Vagina (tissue), 2 donors: ENCODE data around the gene SUGCT.

Experiments
- CTCF ChIP-seq, 3 experiments: fragments of 450-650 bp in 2 of 3; fragments of 200-600 bp in 1 of 3; sonication (generic) in 1 of 3; IDR thresholded peaks; one replicate each; pipeline ENCODE4 v1.5.1; 2017 to 2019; ENCODE audit warnings: antibody characterized with exemption in 3 of 3, mild to moderate bottlenecking in 2 of 3, moderate library complexity in 2 of 3
- POLR2A ChIP-seq, 2 donors: fragments of 450-650 bp; IDR thresholded peaks; one replicate each; pipeline ENCODE4 v1.6.1; 2017; ENCODE audit warnings: antibody characterized with exemption in 2 of 2, mild to moderate bottlenecking in 2 of 2, moderate library complexity in 2 of 2
- POLR2AphosphoS5 ChIP-seq, 2 donors: sonication (generic); formaldehyde crosslinking; IDR thresholded peaks; one replicate each; pipeline ENCODE4 v1.9.0; 2017; ENCODE audit warnings: antibody characterized with exemption in 2 of 2, mild to moderate bottlenecking in 2 of 2, low read depth in 1 of 2; ENCODE audit not compliant: insufficient read depth in 1 of 2

GRCh38 chr7:40798613-40799012, 663.8 kb downstream of the SUGCT start:
- TF ChIP-seq CTCF (IDR thresholded peaks at IDR 0.05) (no peak), POLR2A (IDR thresholded peaks at IDR 0.05) (no peak), POLR2AphosphoS5 (IDR thresholded peaks at IDR 0.05; ENCODE audit: insufficient read depth in 1 of 2, low read depth in 1 of 2) (no peak)
